HepG2 (cell line): ENCODE measurements around the gene FAM53B. TPM values are rescaled to one million over a fixed set of nuclear protein-coding genes. Genes with fewer than 3 reads are reported as not detected.

Experiments
- ATAC-seq: fragments of 200-7000 bp; cut with Tn5 transposase; 3 replicates; pipeline ENCODE4 v1.9.1; 2020; ENCODE audit warnings: mild to moderate bottlenecking, moderate library complexity
- BruUV-seq: library from RNA; stranded (reverse); fragments of 400-500 nt; replicated peaks from 2 replicates; lab custom pipeline; 2021; lab: Mats Ljungman, UMichigan
- CTCF ChIA-PET: fragments of 300-600 bp; formaldehyde crosslinking; extraction: SDS; loops from one replicate; lab custom pipeline; 2021; ENCODE audit warnings: low total read pairs, inconsistent platforms, low intra/inter-chr PET ratio; lab: Yijun Ruan, JAX
- POLR2A ChIA-PET: fragments of 350-600 bp; sonication (Branson Sonifier 250); formaldehyde crosslinking; loops from one replicate; lab custom pipeline; 2020; ENCODE audit warnings: antibody characterized with exemption, inconsistent platforms; lab: Yijun Ruan, JAX
- DNase-seq: peaks from one replicate; pipeline ENCODE4 v3.0.0-alpha.2; 2015; ENCODE audit warnings: low spot score
- FAIRE-seq: peaks from 3 replicates; lab custom pipeline; 2011; peaks lifted over from hg19 to GRCh38; lab: Jason Lieb, UNC
- H2AFZ ChIP-seq: one replicate; pipeline ENCODE4 v1.6.1; 2011; ENCODE audit warnings: low read length, inconsistent platforms
- H3K27ac ChIP-seq: fragments of 300-600 bp; 3 replicates; pipeline ENCODE4 v1.8.0; 2011; ENCODE audit warnings: mixed run types, mild to moderate bottlenecking, mixed read lengths, low read length, inconsistent platforms; ENCODE audit not compliant: insufficient read depth; ENCODE audit errors: extremely low read length
- H3K27me3 ChIP-seq, 2 experiments: fragments of 200-600 bp in 1 of 2; 2 replicates in 1 of 2; 3 replicates in 1 of 2; pipeline versions ENCODE4 v1.6.0 to v1.8.0; 2011; ENCODE audit warnings: low read length in 2 of 2, mild to moderate bottlenecking in 2 of 2, moderate library complexity in 2 of 2, inconsistent platforms in 1 of 2; ENCODE audit not compliant: insufficient read depth in 2 of 2, control insufficient read depth in 1 of 2
- H3K36me3 ChIP-seq, 2 experiments: fragments of 200-600 bp in 1 of 2; replicated peaks in 1 of 2; 2 replicates in 1 of 2; 3 replicates in 1 of 2; pipeline versions ENCODE4 v1.5.1 to v1.8.0; 2011; ENCODE audit warnings: low read length in 2 of 2, inconsistent platforms in 1 of 2; ENCODE audit not compliant: insufficient read depth in 2 of 2, control insufficient read depth in 1 of 2
- H3K4me1 ChIP-seq: 2 replicates; pipeline ENCODE4 v1.5.1; 2012; ENCODE audit warnings: low read length, inconsistent platforms; ENCODE audit not compliant: insufficient read depth
- H3K4me2 ChIP-seq: 2 replicates; pipeline ENCODE4 v1.6.0; 2011; ENCODE audit warnings: low read depth, low read length, inconsistent platforms
- H3K4me3 ChIP-seq, 3 experiments: fragments of 200-600 bp in 1 of 3; sonication (generic), shearing (Covaris generic) in 1 of 3; replicated peaks in 1 of 3; 2 replicates each; pipeline ENCODE4 v1.5.1; 2011 to 2016; ENCODE audit warnings: low read length in 3 of 3, inconsistent platforms in 2 of 3, low read depth in 2 of 3, mild to moderate bottlenecking in 2 of 3, control low read depth in 1 of 3, mixed read lengths in 1 of 3; ENCODE audit not compliant: insufficient read depth in 1 of 3
- H3K79me2 ChIP-seq: one replicate; pipeline ENCODE4 v1.6.1; 2011; ENCODE audit warnings: low read length, inconsistent platforms; ENCODE audit not compliant: insufficient read depth
- H3K9ac ChIP-seq: 2 replicates; pipeline ENCODE4 v1.6.0; 2011; ENCODE audit warnings: mild to moderate bottlenecking, low read depth, low read length, inconsistent platforms; ENCODE audit not compliant: insufficient read depth
- H3K9me3 ChIP-seq: 2 replicates; pipeline ENCODE4 v1.5.1; 2012; ENCODE audit warnings: mild to moderate bottlenecking, low read length
- H4K20me1 ChIP-seq: 2 replicates; pipeline ENCODE4 v1.6.0; 2011; ENCODE audit warnings: inconsistent platforms, mild to moderate bottlenecking, low read length, moderate library complexity; ENCODE audit not compliant: insufficient read depth
- AGO2 ChIP-seq: fragments of 200-400 bp; formaldehyde crosslinking; optimal IDR thresholded peaks from 2 replicates; pipeline ENCODE3; 2017; ENCODE audit warnings: mild to moderate bottlenecking, low read depth, low read length, moderate library complexity
- ELF3 ChIP-seq: IDR thresholded peaks from 2 replicates; pipeline ENCODE4 v1.6.1; 2016; ENCODE audit warnings: missing genetic modification reagents, missing compliant biosample characterization
- GZF1 ChIP-seq: sonication (generic); formaldehyde crosslinking; IDR thresholded peaks from 2 replicates; pipeline ENCODE4 v1.5.1; 2020; ENCODE audit warnings: mild to moderate bottlenecking, missing genetic modification reagents
- HNRNPK ChIP-seq: fragments of 200-400 bp; formaldehyde crosslinking; IDR thresholded peaks from 2 replicates; pipeline ENCODE4 v1.6.1; 2018; ENCODE audit warnings: low read length, low read depth, moderate library complexity, mild to moderate bottlenecking; ENCODE audit not compliant: poor library complexity, severe bottlenecking
- HNRNPL ChIP-seq: fragments of 200-400 bp; formaldehyde crosslinking; IDR thresholded peaks from 2 replicates; pipeline ENCODE4 v1.6.1; 2017; ENCODE audit warnings: mild to moderate bottlenecking, low read depth, low read length
- KAT2B ChIP-seq: fragments of 150-350 bp; IDR thresholded peaks from 2 replicates; pipeline ENCODE4 v1.6.1; 2014; ENCODE audit warnings: low read depth, low read length, borderline replicate concordance
- SALL2 ChIP-seq: sonication (generic); formaldehyde crosslinking; IDR thresholded peaks from 2 replicates; pipeline ENCODE4 v1.8.1; 2023; ENCODE audit warnings: mild to moderate bottlenecking, missing genetic modification reagents, inconsistent platforms
- SKI ChIP-seq: fragments of 450-650 bp; IDR thresholded peaks from one replicate; pipeline ENCODE4 v1.6.1; 2018; ENCODE audit warnings: mild to moderate bottlenecking; ENCODE audit not compliant: partially characterized antibody
- SPEN ChIP-seq: sonication (generic); formaldehyde crosslinking; IDR thresholded peaks from 2 replicates; pipeline ENCODE4 v1.5.1; 2020; ENCODE audit warnings: low read depth, mild to moderate bottlenecking, missing genetic modification reagents
- YEATS2 ChIP-seq: sonication (generic); formaldehyde crosslinking; IDR thresholded peaks from 2 replicates; pipeline ENCODE4 v1.4.0; 2020; ENCODE audit warnings: missing genetic modification reagents, borderline replicate concordance
- WGBS: methylation state at CpG from one replicate; pipeline ENCODE4 v1.1.6; 2017; ENCODE audit warnings: low lambda C conversion rate; 5-methylcytosine and 5-hydroxymethylcytosine counted together
- in situ Hi-C: cut with HindIII; loops from 2 replicates; pipeline ENCODE4 v1.10.0; 2017; ENCODE audit warnings: low pct_unique_long_range_greater_than_20kb; ENCODE audit not compliant: extremely low pct_ligation_motif_present
- intact Hi-C: fragments of 100-400 bp; cut with micrococcal nuclease; formaldehyde crosslinking; loops from one replicate; pipeline ENCODE4 v1.10.0; 2022; ENCODE audit not compliant: unreplicated experiment
- polyA plus RNA-seq, 8 experiments: library from polyadenylated mRNA; depleted of rRNA in 3 of 8; stranded (reverse) in 7 of 8; unstranded in 1 of 8; fragments of >200 nt; fragmentation: Illumina TruSeq in 4 of 8; extraction: Trizol in 4 of 8; gene quantifications; 2 replicates each; pipeline versions ENCODE4 v1.2.1 to v1.2.3, GENCODE V29; 2011 to 2016; ENCODE audit warnings: low read depth in 4 of 8, missing spikeins in 1 of 8, mixed read lengths in 1 of 8; ENCODE audit not compliant: insufficient read depth in 1 of 8
- total RNA-seq, 5 experiments: library from RNA; depleted of rRNA; stranded (reverse); fragments of >200 nt; fragmentation: Illumina TruSeq; extraction: Trizol; gene quantifications; 2 replicates each; pipeline ENCODE4 v1.2.3, GENCODE V29; 2016; ENCODE audit warnings: low read depth in 1 of 5

The FAM53B gene
- total and polyA plus RNA-seq, 2 of the 13 experiments (the other 11 are each of a cell fraction or from before 2014, with no cell fraction given), result 6.4 to 19.3 TPM

- DNase-seq (no peak), FAIRE-seq (no peak), ATAC-seq (no peak)
- in situ Hi-C loops, result no loop called here
- Histone ChIP-seq H2AFZ (no peak overlapping the region), H3K4me2 (no peak overlapping the region), H3K9ac (no peak overlapping the region), H3K4me3 (no peak overlapping the region), H3K79me2 (no peaks in the 10 kb centered on the region), H3K27me3 (no peaks in the 10 kb centered on the region), H3K27ac (no peak overlapping the region), H3K36me3 (peaks cover 3 to 6% of the 10 kb centered on the region in 2 experiments; a peak in 1 of 5 replicates)
- POLR2A ChIA-PET, result no interaction called here
- BruUV-seq, result no TSS peak
- TF ChIP-seq YEATS2 (no peak), AGO2 (peak; percentile 70), HNRNPL (0 out of 2 replicates have a peak, but pooled peaks have one; percentile 25), KAT2B (no peak), SPEN (no peak)
- TF ChIP-seq, all 625 proteins: peak for 2
- no peaks in the 10 kb centered on the region for H4K20me1 ChIP-seq
- intact Hi-C loops, result no loop called here
- H3K9me3 ChIP-seq, result no peaks in the 10 kb centered on the region
- CTCF ChIA-PET, result no interaction called here
- WGBS, result 97% methylated on average over 33 of the region's 34 CpGs
- peaks cover 9% of the 10 kb centered on the region; the same call in 1 of the 2 replicates for H3K4me1 ChIP-seq
Observed at GRCh38 chr10:124615259-124615658, 128.9 kb downstream of the FAM53B start.

- ATAC-seq (no peak), DNase-seq (no peak), FAIRE-seq (no peak)
- Histone ChIP-seq H4K20me1 (no peaks in the 10 kb centered on the region), H3K79me2 (no peaks in the 10 kb centered on the region), H3K4me1 (peaks cover 9% of the 10 kb centered on the region; the same call in 1 of the 2 replicates), H3K27ac (no peak overlapping the region), H2AFZ (no peak overlapping the region), H3K36me3 (peaks cover 3 to 6% of the 10 kb centered on the region in 2 experiments; a peak in 1 of 5 replicates), H3K9me3 (no peaks in the 10 kb centered on the region), H3K4me2 (no peak overlapping the region), H3K27me3 (no peaks in the 10 kb centered on the region), H3K9ac (no peak overlapping the region), H3K4me3 (no peak overlapping the region)
- intact Hi-C loops (no loop called here), in situ Hi-C loops (no loop called here)
- ChIA-PET CTCF (no interaction called here), POLR2A (no interaction called here)
- 100% methylated on average over 1 of the region's 11 CpGs for WGBS
- TF ChIP-seq SKI, result no peak
- TF ChIP-seq ELF3 (CRISPR knock-in tag), result no peak
- TF ChIP-seq HNRNPK, result no peak
- TF ChIP-seq SALL2, result no peak
- no peak for TF ChIP-seq GZF1
- no TSS peak for BruUV-seq
Observed at GRCh38 chr10:124614003-124614659, 130.0 kb downstream of the FAM53B start.
